ENCODE measurements around the gene OPN5. TPM values are rescaled to one million over a fixed set of nuclear protein-coding genes. Genes with fewer than 3 reads are reported as not detected.
A peak's percentile ranks its signal among the peaks of the same experiment; 100 is the strongest.

Gene OPN5
- polyA plus RNA-seq, 1 of the 3 experiments (the other 2 are of a cell fraction): not detected

DNA sequence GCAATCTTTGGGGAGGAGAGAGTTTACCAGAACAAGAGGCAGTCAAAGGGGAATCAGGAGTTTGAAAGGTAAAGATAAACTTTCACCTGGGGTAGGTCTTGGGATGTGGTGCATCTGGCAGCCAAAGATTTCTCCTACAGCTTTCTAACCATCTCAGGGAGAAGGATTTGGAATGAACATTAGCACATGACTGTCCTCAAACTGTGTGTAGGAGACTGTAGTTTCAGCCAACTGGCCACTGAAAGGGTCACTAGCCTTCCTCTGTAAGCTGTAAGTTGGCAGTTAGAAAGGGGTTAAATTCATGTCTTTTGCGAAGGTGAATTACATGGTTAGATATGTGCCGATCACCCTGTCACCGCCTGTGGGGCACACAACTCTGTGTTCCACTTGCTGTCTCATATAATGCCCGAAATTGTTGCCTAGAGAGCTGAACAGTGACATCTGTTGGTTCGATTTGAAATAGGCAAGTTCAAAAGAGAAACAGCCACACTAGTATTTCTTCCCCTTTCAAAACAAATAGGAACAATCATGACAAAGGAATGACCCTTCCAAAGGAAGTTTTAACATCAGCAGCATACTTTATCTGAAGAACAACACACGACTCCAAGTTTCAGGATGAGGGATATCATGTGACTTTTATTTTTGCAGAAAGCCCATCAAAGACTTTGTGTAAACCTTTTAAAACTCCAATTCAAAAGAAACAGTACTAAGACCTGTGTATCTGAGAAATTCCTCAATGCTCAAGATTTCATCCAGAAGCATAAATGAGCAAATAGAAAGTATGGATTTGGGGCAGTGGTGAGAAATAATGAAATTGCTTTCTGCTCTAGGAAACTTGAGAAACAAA is 1.1 kb upstream of the OPN5 start:
- H3K4me2 ChIP-seq: peak overlapping the region; percentile 65
- H3K9me3 ChIP-seq: no peaks in the 10 kb centered on the region
- no peaks in the 10 kb centered on the region for H4K20me1 ChIP-seq (ENCODE audit: insufficient read depth)
- H3K9me2 ChIP-seq: no peaks in the 10 kb centered on the region
- H3K4me3 ChIP-seq (ENCODE audit: low read depth in 2 of 2, low read length in 1 of 2): peak overlapping the region in 1 of 2 experiments; percentile 0; a peak in 1 of 4 replicates
- peak; percentile 23 for DNase-seq
- CTCF ChIA-PET: interaction anchor here (0.5 to 9.3 kb wide), 13 partner anchors 10 to 932 kb away, joined by 3 to 62 read pairs (median 4); no protein-coding TSS in a partner anchor
- no peak overlapping the region for H2AFZ ChIP-seq (ENCODE audit: low read depth)
- H3K27me3 ChIP-seq (ENCODE audit: insufficient read depth): peaks cover 25% of the 10 kb centered on the region; the same call in 1 of the 2 replicates
- H3K9ac ChIP-seq: no peak overlapping the region
- POLR2A ChIA-PET: no interaction called here
- H3K36me3 ChIP-seq (replicated peaks in 1 of 2; ENCODE audit: control insufficient read depth in 1 of 2, insufficient read depth in 2 of 2, low read length in 1 of 2): no peaks in the 10 kb centered on the region
- no peaks in the 10 kb centered on the region for H3F3A ChIP-seq (replicated peaks; ENCODE audit: insufficient read depth)
- H3K4me1 ChIP-seq (ENCODE audit: control insufficient read depth in 1 of 2, insufficient read depth in 2 of 2, low read depth in 1 of 2, low read length in 1 of 2): no peaks in the 10 kb centered on the region
- H3K79me2 ChIP-seq (ENCODE audit: insufficient read depth): no peaks in the 10 kb centered on the region
- no peak overlapping the region for H3K27ac ChIP-seq (ENCODE audit: low read depth in 2 of 2, low read length in 1 of 2)
- WGBS (ENCODE audit: low lambda C conversion rate): under 1% methylated on average over 6 of the region's 6 CpGs
- TF ChIP-seq RCOR1 (IDR thresholded peaks at IDR 0.05; ENCODE audit: low read length): 0 out of 2 replicates have a peak, but pooled peaks have one; percentile 14
- TF ChIP-seq YY1 (IDR thresholded peaks at IDR 0.05; ENCODE audit: low read depth): no peak
- TF ChIP-seq MXI1 (IDR thresholded peaks at IDR 0.05; ENCODE audit: low read depth, low read length): no peak
- peak; percentile 71 for TF ChIP-seq SMC3 (IDR thresholded peaks at IDR 0.05; ENCODE audit: low read depth, low read length)
- TF ChIP-seq, protein P1, sequence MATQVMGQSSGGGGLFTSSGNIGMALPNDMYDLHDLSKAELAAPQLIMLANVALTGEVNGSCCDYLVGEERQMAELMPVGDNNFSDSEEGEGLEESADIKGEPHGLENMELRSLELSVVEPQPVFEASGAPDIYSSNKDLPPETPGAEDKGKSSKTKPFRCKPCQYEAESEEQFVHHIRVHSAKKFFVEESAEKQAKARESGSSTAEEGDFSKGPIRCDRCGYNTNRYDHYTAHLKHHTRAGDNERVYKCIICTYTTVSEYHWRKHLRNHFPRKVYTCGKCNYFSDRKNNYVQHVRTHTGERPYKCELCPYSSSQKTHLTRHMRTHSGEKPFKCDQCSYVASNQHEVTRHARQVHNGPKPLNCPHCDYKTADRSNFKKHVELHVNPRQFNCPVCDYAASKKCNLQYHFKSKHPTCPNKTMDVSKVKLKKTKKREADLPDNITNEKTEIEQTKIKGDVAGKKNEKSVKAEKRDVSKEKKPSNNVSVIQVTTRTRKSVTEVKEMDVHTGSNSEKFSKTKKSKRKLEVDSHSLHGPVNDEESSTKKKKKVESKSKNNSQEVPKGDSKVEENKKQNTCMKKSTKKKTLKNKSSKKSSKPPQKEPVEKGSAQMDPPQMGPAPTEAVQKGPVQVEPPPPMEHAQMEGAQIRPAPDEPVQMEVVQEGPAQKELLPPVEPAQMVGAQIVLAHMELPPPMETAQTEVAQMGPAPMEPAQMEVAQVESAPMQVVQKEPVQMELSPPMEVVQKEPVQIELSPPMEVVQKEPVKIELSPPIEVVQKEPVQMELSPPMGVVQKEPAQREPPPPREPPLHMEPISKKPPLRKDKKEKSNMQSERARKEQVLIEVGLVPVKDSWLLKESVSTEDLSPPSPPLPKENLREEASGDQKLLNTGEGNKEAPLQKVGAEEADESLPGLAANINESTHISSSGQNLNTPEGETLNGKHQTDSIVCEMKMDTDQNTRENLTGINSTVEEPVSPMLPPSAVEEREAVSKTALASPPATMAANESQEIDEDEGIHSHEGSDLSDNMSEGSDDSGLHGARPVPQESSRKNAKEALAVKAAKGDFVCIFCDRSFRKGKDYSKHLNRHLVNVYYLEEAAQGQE (IDR thresholded peaks at IDR 0.05; ENCODE audit: low read depth, low read length): no peak
- TF ChIP-seq EZH2phosphoT487 (IDR thresholded peaks at IDR 0.05; ENCODE audit: borderline replicate concordance, low read depth): no peak
- TF ChIP-seq EP300 (IDR thresholded peaks at IDR 0.05; ENCODE audit: borderline replicate concordance in 1 of 2, low read depth in 1 of 2, low read length in 1 of 2): no peak
- TF ChIP-seq CHD2 (IDR thresholded peaks at IDR 0.05; ENCODE audit: low read length, partially characterized antibody): no peak
- no peak for TF ChIP-seq PBX3 (IDR thresholded peaks at IDR 0.05)
- TF ChIP-seq GATA2 (CRISPR knock-in tag; IDR thresholded peaks at IDR 0.05): no peak
- TF ChIP-seq RXRA (IDR thresholded peaks at IDR 0.05; ENCODE audit: borderline replicate concordance, low read depth): no peak
- TF ChIP-seq, protein P2, sequence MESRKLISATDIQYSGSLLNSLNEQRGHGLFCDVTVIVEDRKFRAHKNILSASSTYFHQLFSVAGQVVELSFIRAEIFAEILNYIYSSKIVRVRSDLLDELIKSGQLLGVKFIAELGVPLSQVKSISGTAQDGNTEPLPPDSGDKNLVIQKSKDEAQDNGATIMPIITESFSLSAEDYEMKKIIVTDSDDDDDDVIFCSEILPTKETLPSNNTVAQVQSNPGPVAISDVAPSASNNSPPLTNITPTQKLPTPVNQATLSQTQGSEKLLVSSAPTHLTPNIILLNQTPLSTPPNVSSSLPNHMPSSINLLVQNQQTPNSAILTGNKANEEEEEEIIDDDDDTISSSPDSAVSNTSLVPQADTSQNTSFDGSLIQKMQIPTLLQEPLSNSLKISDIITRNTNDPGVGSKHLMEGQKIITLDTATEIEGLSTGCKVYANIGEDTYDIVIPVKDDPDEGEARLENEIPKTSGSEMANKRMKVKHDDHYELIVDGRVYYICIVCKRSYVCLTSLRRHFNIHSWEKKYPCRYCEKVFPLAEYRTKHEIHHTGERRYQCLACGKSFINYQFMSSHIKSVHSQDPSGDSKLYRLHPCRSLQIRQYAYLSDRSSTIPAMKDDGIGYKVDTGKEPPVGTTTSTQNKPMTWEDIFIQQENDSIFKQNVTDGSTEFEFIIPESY (IDR thresholded peaks at IDR 0.05; ENCODE audit: borderline replicate concordance, low read depth): no peak
- TF ChIP-seq FOXM1 (IDR thresholded peaks at IDR 0.05; ENCODE audit: low read depth): no peak
- TF ChIP-seq USF1 (IDR thresholded peaks at IDR 0.05; ENCODE audit: borderline replicate concordance, low read depth): no peak
- TF ChIP-seq NFIC (IDR thresholded peaks at IDR 0.05; ENCODE audit: borderline replicate concordance): no peak
- no peak for TF ChIP-seq SIN3A (IDR thresholded peaks at IDR 0.05; ENCODE audit: borderline replicate concordance, low read depth, low read length)
- TF ChIP-seq GABPA (IDR thresholded peaks at IDR 0.05; ENCODE audit: low read depth): no peak
- TF ChIP-seq CTCF (IDR thresholded peaks at IDR 0.05): peak; percentile 77
- no peak for TF ChIP-seq JUND (IDR thresholded peaks at IDR 0.05)
- TF ChIP-seq TEAD4 (IDR thresholded peaks at IDR 0.05; ENCODE audit: borderline replicate concordance, insufficient read depth): no peak
- no peak for TF ChIP-seq USF2 (IDR thresholded peaks at IDR 0.05; ENCODE audit: borderline replicate concordance, low read depth, low read length)

All from SK-N-SH (cell line).